Fibroblast of the aortic adventitia (primary cell): ENCODE results near the gene ADGRB3. TPM values are rescaled to one million over a fixed set of nuclear protein-coding genes. Genes with fewer than 3 reads are reported as not detected.

ENCODE experiments used
- DNase-seq: peaks from one replicate; pipeline ENCODE4 v3.0.0-alpha.2; 2010; ENCODE audit warnings: low read depth
- H3K4me3 ChIP-seq: 2 replicates; pipeline ENCODE4 v1.5.1; 2011; ENCODE audit warnings: low read depth, mild to moderate bottlenecking, control low read depth, low read length, moderate library complexity
- total RNA-seq: library from RNA; depleted of rRNA; stranded (reverse); fragments of >200 nt; gene quantifications from 2 replicates; pipeline ENCODE4 v1.2.3, GENCODE V29; 2012; ENCODE audit warnings: low replicate concordance
- TF ChIP-seq, protein P1 (sequence below): IDR thresholded peaks from 2 replicates; pipeline ENCODE4 v1.5.1; 2011; ENCODE audit warnings: mild to moderate bottlenecking, low read length, control low read depth, inconsistent platforms; ENCODE audit not compliant: insufficient read depth

ADGRB3 gene
- total RNA-seq, 1 donor = 1.4 TPM

DNA sequence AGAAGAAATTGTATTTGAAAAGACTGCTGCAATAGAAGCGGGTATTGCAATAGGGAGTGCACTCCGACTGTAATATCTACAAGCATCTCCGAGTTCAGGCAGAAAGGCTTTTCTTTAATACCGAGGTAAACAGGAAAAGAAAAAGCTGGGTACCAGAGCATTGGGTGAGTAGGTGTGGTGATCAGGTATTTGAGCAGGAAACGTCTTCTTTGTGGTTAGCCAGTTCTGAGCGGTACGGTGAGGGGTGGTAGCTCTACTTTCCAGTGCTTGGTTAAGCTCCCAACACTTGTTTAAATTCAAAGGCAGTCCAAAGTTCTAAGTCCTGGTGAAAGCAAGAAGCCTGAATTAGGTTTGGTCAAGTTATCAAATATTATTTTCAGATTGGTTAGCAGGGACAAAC lies 757.7 kb downstream of the ADGRB3 start:
- H3K4me3 ChIP-seq = no peak overlapping the region
- DNase-seq = no peak
- TF ChIP-seq, protein P1, sequence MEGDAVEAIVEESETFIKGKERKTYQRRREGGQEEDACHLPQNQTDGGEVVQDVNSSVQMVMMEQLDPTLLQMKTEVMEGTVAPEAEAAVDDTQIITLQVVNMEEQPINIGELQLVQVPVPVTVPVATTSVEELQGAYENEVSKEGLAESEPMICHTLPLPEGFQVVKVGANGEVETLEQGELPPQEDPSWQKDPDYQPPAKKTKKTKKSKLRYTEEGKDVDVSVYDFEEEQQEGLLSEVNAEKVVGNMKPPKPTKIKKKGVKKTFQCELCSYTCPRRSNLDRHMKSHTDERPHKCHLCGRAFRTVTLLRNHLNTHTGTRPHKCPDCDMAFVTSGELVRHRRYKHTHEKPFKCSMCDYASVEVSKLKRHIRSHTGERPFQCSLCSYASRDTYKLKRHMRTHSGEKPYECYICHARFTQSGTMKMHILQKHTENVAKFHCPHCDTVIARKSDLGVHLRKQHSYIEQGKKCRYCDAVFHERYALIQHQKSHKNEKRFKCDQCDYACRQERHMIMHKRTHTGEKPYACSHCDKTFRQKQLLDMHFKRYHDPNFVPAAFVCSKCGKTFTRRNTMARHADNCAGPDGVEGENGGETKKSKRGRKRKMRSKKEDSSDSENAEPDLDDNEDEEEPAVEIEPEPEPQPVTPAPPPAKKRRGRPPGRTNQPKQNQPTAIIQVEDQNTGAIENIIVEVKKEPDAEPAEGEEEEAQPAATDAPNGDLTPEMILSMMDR = no peak

DNA sequence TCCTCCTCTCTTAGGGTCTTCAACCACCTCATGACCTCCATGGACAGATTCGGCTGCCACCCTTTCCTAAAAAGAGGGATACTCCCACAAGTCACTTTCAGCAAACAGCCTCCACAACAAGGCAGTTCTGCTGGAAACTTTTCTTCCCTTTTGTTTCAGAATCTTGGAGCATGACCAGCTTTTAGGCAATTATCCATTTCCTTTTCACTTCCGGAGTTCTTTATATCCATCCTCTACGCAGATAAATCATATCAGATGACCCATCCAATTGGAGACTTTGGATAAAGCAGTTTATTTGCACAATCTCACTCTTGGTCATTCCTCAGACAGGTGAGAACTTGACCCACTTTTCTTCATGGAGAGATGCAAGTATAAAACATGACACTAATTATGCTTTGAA lies 763.2 kb downstream of the ADGRB3 start:
- TF ChIP-seq, protein P1 = no peak
- H3K4me3 ChIP-seq = no peak overlapping the region
- no peak for DNase-seq

DNA sequence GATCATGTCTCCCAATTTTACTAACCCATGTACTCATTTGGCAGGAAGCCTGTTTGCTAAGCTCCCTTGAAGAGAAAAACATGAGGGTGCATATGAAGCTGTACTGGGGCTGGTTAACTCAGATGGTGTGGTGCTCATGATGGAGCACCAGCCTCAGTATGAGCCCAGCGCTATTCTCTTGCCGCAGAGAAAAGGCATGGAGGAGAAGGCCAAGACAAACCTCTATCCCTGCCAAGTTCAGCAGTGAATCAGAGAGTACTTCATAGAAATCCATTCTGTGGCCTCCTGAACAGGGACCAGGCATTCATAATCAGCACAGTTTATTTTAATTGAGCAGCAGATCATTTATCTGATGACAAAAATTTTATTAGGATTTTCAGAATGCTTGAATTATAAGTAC lies 763.6 kb downstream of the ADGRB3 start:
- no peak for DNase-seq
- TF ChIP-seq, protein P1 = no peak
- no peak overlapping the region for H3K4me3 ChIP-seq

DNA sequence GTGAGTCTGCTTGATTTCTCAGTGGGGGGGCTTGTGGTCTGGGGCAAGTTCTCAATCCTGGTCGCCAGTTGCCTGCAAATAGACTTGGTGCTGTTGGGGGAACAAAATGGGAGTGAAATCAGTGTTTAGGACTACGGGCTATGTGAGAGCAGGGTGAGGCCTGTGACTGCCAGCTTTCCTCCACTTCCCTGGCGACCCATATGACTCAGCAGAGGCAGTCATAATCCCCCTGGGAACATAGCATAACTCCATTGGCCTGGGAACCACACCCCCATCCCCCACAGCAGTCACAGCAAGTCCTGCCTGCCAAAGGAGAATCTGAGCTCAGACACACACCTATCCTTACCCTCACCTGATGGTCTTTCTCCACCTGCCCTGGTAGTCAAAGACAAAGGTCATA lies 773.8 kb downstream of the ADGRB3 start:
- DNase-seq = no peak
- TF ChIP-seq, protein P1 = no peak
- no peak overlapping the region for H3K4me3 ChIP-seq

DNA sequence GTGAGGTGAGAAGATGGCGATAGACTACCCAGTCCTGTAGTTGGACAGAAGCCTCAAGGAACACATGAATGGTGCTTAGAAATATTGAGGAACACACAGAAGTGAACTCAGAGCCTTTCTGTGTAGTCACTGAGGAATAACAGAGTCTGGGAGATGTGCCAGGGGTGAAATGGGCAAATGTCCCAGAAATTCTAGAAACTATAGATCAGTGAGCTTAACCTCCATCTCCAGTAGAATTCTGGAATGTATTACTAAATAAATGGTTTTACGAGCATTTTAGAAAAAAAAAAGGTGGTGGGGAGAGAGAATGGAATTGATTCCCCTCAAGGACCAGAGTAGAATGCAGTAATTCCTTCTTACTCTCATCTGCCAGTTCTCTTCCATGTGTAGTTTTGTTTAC lies 781.7 kb downstream of the ADGRB3 start:
- no peak overlapping the region for H3K4me3 ChIP-seq
- TF ChIP-seq, protein P1 = no peak
- DNase-seq = no peak

DNA sequence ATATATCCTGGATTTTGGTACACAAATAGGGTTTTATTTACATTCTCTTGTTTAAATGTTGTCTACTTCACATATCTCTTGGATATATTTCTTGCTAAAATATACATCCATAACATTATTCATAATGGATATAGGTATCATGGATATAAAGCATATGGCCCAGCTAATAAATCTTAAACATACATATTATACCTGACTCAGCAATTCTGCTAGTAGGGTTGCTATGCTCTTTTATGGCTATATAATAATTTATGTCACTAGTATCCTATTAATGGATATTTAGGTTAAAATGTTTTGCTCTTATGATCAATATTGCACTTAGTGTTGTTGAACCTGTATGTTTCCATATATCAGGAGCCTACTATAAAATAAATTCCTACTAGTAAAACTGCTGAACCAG lies 786.2 kb downstream of the ADGRB3 start:
- no peak overlapping the region for H3K4me3 ChIP-seq
- no peak for DNase-seq
- TF ChIP-seq, protein P1 = no peak

DNA sequence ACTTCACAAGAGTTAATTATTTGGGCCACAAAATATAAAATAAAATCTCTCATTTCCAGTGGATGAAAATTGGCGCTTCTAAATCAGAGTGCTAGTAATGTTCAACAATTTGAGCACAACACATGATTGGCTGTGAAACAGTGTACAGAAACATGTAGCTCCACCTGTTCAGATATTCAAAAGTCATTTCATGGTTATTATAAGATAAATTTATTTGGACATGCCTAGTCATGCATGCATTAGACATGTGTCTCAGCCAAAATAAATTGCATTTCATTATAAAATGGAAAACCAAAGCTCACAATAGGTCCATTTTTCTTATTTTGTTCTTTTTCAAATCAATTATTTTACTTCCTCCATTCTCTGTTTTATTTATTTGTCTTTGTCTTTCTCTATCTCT lies 786.9 kb downstream of the ADGRB3 start:
- DNase-seq = no peak
- no peak overlapping the region for H3K4me3 ChIP-seq
- TF ChIP-seq, protein P1 = no peak
